Activated CD4-positive, alpha-beta T cell treated with anti-CD3 and anti-CD28 coated beads, Interleukin-2, amount 10 ng/mL, durations not matched to agents 7 days and 5 days (primary cell): ENCODE measurements around the gene FAM185A. TPM values are rescaled to one million over a fixed set of nuclear protein-coding genes. Genes with fewer than 3 reads are reported as not detected.
"Not testable (repeated sequence)": the region's sequence is repeated elsewhere in the genome, so short reads cannot be mapped to it uniquely, and the experiment has no call there.

Experiments used
- CTCF ChIA-PET: fragments of 350-600 bp; sonication (Branson Sonifier 250); formaldehyde crosslinking; loops from one replicate; lab custom pipeline; 2021; ENCODE audit warnings: antibody characterized with exemption; lab: Charles Lee
- POLR2A ChIA-PET: fragments of 350-600 bp; sonication (Branson Sonifier 250); formaldehyde crosslinking; loops from one replicate; lab custom pipeline; 2021; ENCODE audit warnings: antibody characterized with exemption; lab: Charles Lee
- DNase-seq: peaks from one replicate; pipeline ENCODE4 v3.0.0-alpha.2; 2020
- H3K27ac Mint-ChIP-seq: one replicate; pipeline ENCODE4 v1.8.0; 2021; ENCODE audit warnings: mild to moderate bottlenecking, moderate library complexity, mixed read lengths
- H3K27me3 Mint-ChIP-seq: one replicate; pipeline ENCODE4 v1.8.0; 2021; ENCODE audit warnings: mixed read lengths
- H3K36me3 Mint-ChIP-seq: one replicate; pipeline ENCODE4 v1.8.0; 2021; ENCODE audit warnings: low read depth, mixed read lengths
- H3K4me1 Mint-ChIP-seq: one replicate; pipeline ENCODE4 v1.8.0; 2021; ENCODE audit warnings: mixed read lengths
- H3K4me3 Mint-ChIP-seq: one replicate; pipeline ENCODE4 v1.8.0; 2021; ENCODE audit warnings: mild to moderate bottlenecking, moderate library complexity, mixed read lengths
- H3K9me3 Mint-ChIP-seq: one replicate; pipeline ENCODE4 v1.8.0; 2021; ENCODE audit warnings: mixed read lengths
- total RNA-seq, 2 experiments: library from RNA; stranded (reverse); gene quantifications; one replicate each; pipeline ENCODE4 v1.2.3, GENCODE V29; 2021

The FAM185A gene
- total RNA-seq, 2 experiments from 2014 or later: 8.3 to 8.4 TPM

DNA sequence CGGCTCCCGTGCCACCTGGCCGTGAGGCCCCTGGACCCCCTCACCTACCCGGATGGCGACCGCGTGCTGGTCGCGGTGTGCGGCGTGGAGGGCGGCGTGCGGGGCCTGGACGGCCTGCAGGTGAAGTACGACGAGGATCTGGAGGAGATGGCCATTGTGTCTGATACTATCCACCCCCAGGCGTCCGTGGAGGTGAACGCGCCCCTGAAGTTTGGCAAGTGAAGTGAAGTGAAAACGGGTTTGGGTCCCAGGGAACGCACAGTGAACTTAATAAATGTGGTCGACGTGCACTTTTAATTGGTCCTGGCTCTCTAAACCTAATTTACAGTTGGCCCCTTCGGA lies 617 bp downstream of the FAM185A start:
- H3K27me3 Mint-ChIP-seq, POLR2A ChIA-PET, H3K9me3 Mint-ChIP-seq, DNase-seq, H3K36me3 Mint-ChIP-seq, CTCF ChIA-PET: not testable (repeated sequence)
- Mint-ChIP-seq H3K27ac (peak overlapping the region; percentile 69), H3K4me3 (peak overlapping the region; percentile 81), H3K4me1 (peaks cover 25% of the 10 kb centered on the region)

- not testable (repeated sequence) for H3K4me3 Mint-ChIP-seq
Measured at GRCh38 chr7:102758227-102758626, 9.4 kb downstream of the FAM185A start.

DNA sequence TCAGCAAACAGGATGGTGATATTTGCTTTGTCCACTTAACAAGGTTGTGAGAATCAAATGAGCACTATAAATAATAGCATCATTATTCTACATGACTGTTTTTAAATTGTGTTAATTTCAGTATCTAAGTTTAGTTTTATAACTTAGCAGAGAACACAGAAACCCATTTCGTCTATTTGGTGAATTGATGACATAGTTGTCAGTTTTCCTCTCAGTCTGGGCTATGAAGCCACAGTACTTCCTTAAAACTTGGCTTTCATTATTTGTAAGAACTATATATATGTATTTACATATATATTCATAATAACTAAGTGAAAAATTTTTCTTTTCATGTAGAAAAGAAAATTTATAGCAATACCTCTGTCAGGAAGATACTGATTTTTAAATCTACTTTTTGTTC lies 11.1 kb downstream of the FAM185A start:
- CTCF ChIA-PET, H3K4me3 Mint-ChIP-seq, POLR2A ChIA-PET, H3K4me1 Mint-ChIP-seq, H3K27ac Mint-ChIP-seq, H3K9me3 Mint-ChIP-seq, DNase-seq, H3K27me3 Mint-ChIP-seq, H3K36me3 Mint-ChIP-seq: not testable (repeated sequence)

More at GRCh38 chr7:102758227-102758626, 9.4 kb downstream of the FAM185A start:
- POLR2A ChIA-PET, H3K36me3 Mint-ChIP-seq, H3K4me1 Mint-ChIP-seq, H3K27ac Mint-ChIP-seq, H3K27me3 Mint-ChIP-seq, DNase-seq, H3K9me3 Mint-ChIP-seq: not testable (repeated sequence)
- CTCF ChIA-PET: interaction anchor here (0.9 kb wide), 1 partner anchor 304 kb away, joined by 3 read pairs; no protein-coding TSS in a partner anchor

- H3K27me3 Mint-ChIP-seq, H3K4me3 Mint-ChIP-seq, H3K36me3 Mint-ChIP-seq, DNase-seq, H3K9me3 Mint-ChIP-seq, H3K4me1 Mint-ChIP-seq, CTCF ChIA-PET, POLR2A ChIA-PET, H3K27ac Mint-ChIP-seq: not testable (repeated sequence)
Measured at GRCh38 chr7:102761234-102761633, 12.4 kb downstream of the FAM185A start.

GRCh38 chr7:102763295-102763905 lies 14.6 kb downstream of the FAM185A start:
- H3K9me3 Mint-ChIP-seq, H3K4me3 Mint-ChIP-seq, H3K36me3 Mint-ChIP-seq, DNase-seq, POLR2A ChIA-PET, H3K27ac Mint-ChIP-seq, H3K4me1 Mint-ChIP-seq, H3K27me3 Mint-ChIP-seq, CTCF ChIA-PET: not testable (repeated sequence)

- H3K4me3 Mint-ChIP-seq, POLR2A ChIA-PET, H3K36me3 Mint-ChIP-seq, H3K4me1 Mint-ChIP-seq, H3K27ac Mint-ChIP-seq, H3K27me3 Mint-ChIP-seq, CTCF ChIA-PET, H3K9me3 Mint-ChIP-seq, DNase-seq: not testable (repeated sequence)
Measured at GRCh38 chr7:102769657-102770192, 20.9 kb downstream of the FAM185A start.

- H3K4me3 Mint-ChIP-seq, H3K4me1 Mint-ChIP-seq, H3K27me3 Mint-ChIP-seq, CTCF ChIA-PET, H3K36me3 Mint-ChIP-seq, DNase-seq, H3K9me3 Mint-ChIP-seq, POLR2A ChIA-PET, H3K27ac Mint-ChIP-seq: not testable (repeated sequence)
Measured at GRCh38 chr7:102770467-102770866, 21.7 kb downstream of the FAM185A start.

- H3K4me3 Mint-ChIP-seq, CTCF ChIA-PET, H3K27me3 Mint-ChIP-seq, POLR2A ChIA-PET, DNase-seq, H3K4me1 Mint-ChIP-seq, H3K9me3 Mint-ChIP-seq, H3K27ac Mint-ChIP-seq: not testable (repeated sequence)
- H3K36me3 Mint-ChIP-seq: peaks cover 14% of the 10 kb centered on the region
Measured at GRCh38 chr7:102776217-102776616, 27.4 kb downstream of the FAM185A start.

GRCh38 chr7:102778663-102779062 lies 29.9 kb downstream of the FAM185A start:
- DNase-seq, POLR2A ChIA-PET, H3K27me3 Mint-ChIP-seq, H3K4me3 Mint-ChIP-seq, H3K27ac Mint-ChIP-seq, H3K4me1 Mint-ChIP-seq, H3K9me3 Mint-ChIP-seq, CTCF ChIA-PET: not testable (repeated sequence)
- H3K36me3 Mint-ChIP-seq: peaks cover 14% of the 10 kb centered on the region

DNA sequence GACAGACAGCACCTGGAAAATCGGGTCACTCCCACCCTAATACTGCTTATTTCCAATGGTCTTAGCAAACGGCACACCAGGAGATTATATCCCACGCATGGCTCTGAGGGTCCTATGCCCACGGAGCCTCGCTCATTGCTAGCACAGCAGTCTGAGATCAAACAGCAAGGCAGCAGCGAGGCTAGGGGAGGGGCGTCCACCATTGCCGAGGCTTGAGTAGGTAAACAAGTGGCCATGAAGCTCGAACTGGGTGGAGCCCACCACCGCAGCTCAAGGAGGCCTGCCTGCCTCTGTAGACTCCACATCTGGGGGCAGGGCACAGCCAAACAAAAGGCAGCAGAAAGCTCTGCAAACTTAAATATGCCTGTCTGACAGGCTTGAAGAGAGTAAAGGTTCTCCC lies 32.1 kb downstream of the FAM185A start:
- H3K4me1 Mint-ChIP-seq, H3K4me3 Mint-ChIP-seq, H3K27me3 Mint-ChIP-seq, H3K9me3 Mint-ChIP-seq, DNase-seq, CTCF ChIA-PET, POLR2A ChIA-PET, H3K27ac Mint-ChIP-seq: not testable (repeated sequence)
- H3K36me3 Mint-ChIP-seq: peaks cover 14% of the 10 kb centered on the region

DNA sequence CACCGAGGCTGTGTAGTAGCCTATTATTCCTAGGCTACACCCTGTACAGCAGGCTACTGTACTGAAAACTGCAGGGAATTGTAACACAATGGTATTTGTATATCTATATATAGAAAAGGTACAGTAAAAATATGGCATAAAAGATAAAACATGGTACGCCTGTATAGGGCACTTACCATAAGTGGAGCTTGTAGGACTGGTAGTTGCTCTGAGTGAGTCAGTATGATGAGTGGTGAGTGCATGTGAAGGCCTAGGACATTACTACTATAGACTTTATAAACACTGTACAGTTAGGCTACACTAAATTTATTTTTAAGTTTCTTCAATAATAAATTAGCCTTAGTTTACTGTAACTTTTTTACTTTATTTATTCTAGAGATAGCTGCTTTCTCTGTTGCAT lies 40.0 kb downstream of the FAM185A start:
- not testable (repeated sequence) for H3K4me1 Mint-ChIP-seq

GRCh38 chr7:102790364-102791100 lies 41.7 kb downstream of the FAM185A start:
- POLR2A ChIA-PET, H3K27ac Mint-ChIP-seq, H3K27me3 Mint-ChIP-seq, H3K36me3 Mint-ChIP-seq, H3K9me3 Mint-ChIP-seq, H3K4me3 Mint-ChIP-seq, H3K4me1 Mint-ChIP-seq, CTCF ChIA-PET, DNase-seq: not testable (repeated sequence)

More for the DNA sequence above, 40.0 kb downstream of the FAM185A start:
- H3K36me3 Mint-ChIP-seq, H3K9me3 Mint-ChIP-seq, H3K27me3 Mint-ChIP-seq, CTCF ChIA-PET, POLR2A ChIA-PET, DNase-seq, H3K4me3 Mint-ChIP-seq, H3K27ac Mint-ChIP-seq: not testable (repeated sequence)

GRCh38 chr7:102791367-102791766 lies 42.6 kb downstream of the FAM185A start:
- H3K27ac Mint-ChIP-seq, H3K36me3 Mint-ChIP-seq, H3K9me3 Mint-ChIP-seq, H3K4me3 Mint-ChIP-seq, H3K27me3 Mint-ChIP-seq, CTCF ChIA-PET, H3K4me1 Mint-ChIP-seq, POLR2A ChIA-PET, DNase-seq: not testable (repeated sequence)
